HEK293T (cell line): ENCODE data around the gene OR4P4.

ENCODE experiments used
- BHLHE40 ChIP-seq: fragments of 450-650 bp; IDR thresholded peaks from 2 replicates; pipeline ENCODE4 v1.6.1; 2016; ENCODE audit warnings: mild to moderate bottlenecking, moderate library complexity, borderline replicate concordance
- SUZ12 ChIP-seq: fragments of 450-650 bp; IDR thresholded peaks from 2 replicates; pipeline ENCODE4 v1.6.1; 2016; ENCODE audit warnings: mild to moderate bottlenecking

DNA sequence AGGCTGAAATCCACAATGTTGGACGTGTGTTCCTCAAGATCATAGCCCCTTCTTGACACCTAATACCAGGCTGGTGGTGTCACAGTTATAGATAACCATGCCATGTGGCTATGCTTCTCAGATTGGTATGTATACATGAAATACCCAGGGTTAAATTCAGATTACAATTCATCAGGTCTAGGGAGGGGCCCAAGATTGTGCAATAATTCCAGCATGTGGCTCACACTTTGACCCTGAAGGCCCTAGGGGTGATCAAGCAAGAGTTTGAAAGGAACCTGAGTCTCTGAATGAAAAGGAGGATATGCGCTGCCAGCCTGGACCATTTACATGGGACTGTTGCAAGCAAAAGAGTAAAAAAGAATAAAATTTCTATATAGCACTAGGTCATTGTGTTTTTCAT, 34.5 kb downstream of the OR4P4 start:
- TF ChIP-seq SUZ12 (no peak), BHLHE40 (no peak)
